Calu3 (cell line): ENCODE measurements around the gene ZFAND6. TPM values are rescaled to one million over a fixed set of nuclear protein-coding genes. Genes with fewer than 3 reads are reported as not detected.
A peak's percentile ranks its signal among the peaks of the same experiment; 100 is the strongest.

Experiments used
- BruUV-seq: library from RNA; stranded (reverse); fragments of 400-500 nt; replicated peaks from 2 replicates; lab custom pipeline; 2021; lab: Mats Ljungman, UMichigan
- CTCF ChIA-PET: fragments of 300-600 bp; sonication (Branson Sonifier 250); formaldehyde crosslinking; loops from one replicate; lab custom pipeline; 2022; ENCODE audit warnings: antibody characterized with exemption; lab: Charles Lee
- DNase-seq: peaks from one replicate; pipeline ENCODE4 v3.0.0; 2022
- H3K27ac Mint-ChIP-seq: one replicate; pipeline ENCODE4 v1.8.0; 2022; ENCODE audit warnings: mixed read lengths; ENCODE audit not compliant: unreplicated experiment
- H3K27me3 Mint-ChIP-seq: one replicate; pipeline ENCODE4 v1.8.0; 2022; ENCODE audit warnings: mixed read lengths; ENCODE audit not compliant: unreplicated experiment
- H3K36me3 Mint-ChIP-seq: one replicate; pipeline ENCODE4 v1.8.0; 2022; ENCODE audit warnings: mild to moderate bottlenecking, moderate library complexity, mixed read lengths; ENCODE audit not compliant: insufficient read depth, unreplicated experiment
- H3K4me1 Mint-ChIP-seq: one replicate; pipeline ENCODE4 v1.8.0; 2022; ENCODE audit warnings: mild to moderate bottlenecking, low read depth, mixed read lengths; ENCODE audit not compliant: unreplicated experiment
- H3K4me3 Mint-ChIP-seq: one replicate; pipeline ENCODE4 v1.8.0; 2022; ENCODE audit warnings: mild to moderate bottlenecking, low read depth, moderate library complexity, mixed read lengths; ENCODE audit not compliant: unreplicated experiment
- H3K9me3 Mint-ChIP-seq: one replicate; pipeline ENCODE4 v1.8.0; 2022; ENCODE audit warnings: low read depth, mixed read lengths; ENCODE audit not compliant: unreplicated experiment
- CTCF ChIP-seq: fragments of 200-600 bp; IDR thresholded peaks from one replicate; pipeline ENCODE4 v1.8.0; 2022; ENCODE audit warnings: antibody characterized with exemption; ENCODE audit not compliant: unreplicated experiment
- intact Hi-C: fragments of 100-400 bp; cut with micrococcal nuclease; formaldehyde crosslinking; loops from one replicate; pipeline ENCODE4 v1.10.0; 2022; ENCODE audit not compliant: unreplicated experiment
- total RNA-seq: library from RNA; stranded (reverse); gene quantifications from 2 replicates; pipeline ENCODE4 v1.2.3, GENCODE V29; 2022

The ZFAND6 gene
- total RNA-seq, 1 experiment from 2014 or later = 87.5 TPM

- BruUV-seq = no TSS peak
- H3K4me3 Mint-ChIP-seq = no peak overlapping the region
- H3K4me1 Mint-ChIP-seq = no peaks in the 10 kb centered on the region
- no peak for DNase-seq
- no peaks in the 10 kb centered on the region for H3K27me3 Mint-ChIP-seq
- intact Hi-C loops = loop anchor here (2.0 to 10.0 kb wide), 3 partner anchors 278 to 828 kb away; partner anchors contain the start of gene MTHFS
- no peak overlapping the region for H3K27ac Mint-ChIP-seq
- no peaks in the 10 kb centered on the region for H3K9me3 Mint-ChIP-seq
- TF ChIP-seq CTCF = no peak
- no peaks in the 10 kb centered on the region for H3K36me3 Mint-ChIP-seq
- CTCF ChIA-PET = interaction anchor here (0.6 to 1.3 kb wide), 5 partner anchors 9 to 983 kb away, joined by 3 to 6 read pairs (median 4); partner anchors contain the start of gene FAH
Measured at GRCh38 chr15:80172401-80172800, 112.9 kb downstream of the ZFAND6 start.

- Mint-ChIP-seq H3K36me3 (no peaks in the 10 kb centered on the region), H3K4me3 (no peak overlapping the region), H3K9me3 (no peaks in the 10 kb centered on the region), H3K27ac (no peak overlapping the region), H3K27me3 (no peaks in the 10 kb centered on the region), H3K4me1 (no peaks in the 10 kb centered on the region)
- no TSS peak for BruUV-seq
- peak; percentile 92 for TF ChIP-seq CTCF
- intact Hi-C loops = loop anchor here (1.0 to 10.0 kb wide), 4 partner anchors 278 to 828 kb away; partner anchors contain the start of gene MTHFS
- CTCF ChIA-PET = interaction anchor here (0.9 to 1.3 kb wide), 7 partner anchors 10 to 983 kb away, joined by 3 to 8 read pairs (median 4); partner anchors contain the start of gene MTHFS
- peak; percentile 87 for DNase-seq
Measured at GRCh38 chr15:80173022-80173759, 113.7 kb downstream of the ZFAND6 start.

GRCh38 chr15:80174017-80174746 is 114.7 kb downstream of the ZFAND6 start:
- Mint-ChIP-seq H3K27me3 (no peaks in the 10 kb centered on the region), H3K4me1 (no peaks in the 10 kb centered on the region), H3K27ac (no peak overlapping the region), H3K9me3 (no peaks in the 10 kb centered on the region), H3K36me3 (no peaks in the 10 kb centered on the region), H3K4me3 (no peak overlapping the region)
- no peak for DNase-seq
- no peak for TF ChIP-seq CTCF
- CTCF ChIA-PET = interaction anchor here (0.9 to 1.3 kb wide), 6 partner anchors 11 to 835 kb away, joined by 3 to 8 read pairs (median 4); partner anchors contain the start of gene MTHFS
- intact Hi-C loops = loop anchor here (10.0 kb wide), 2 partner anchors 279 to 829 kb away; partner anchors contain the start of gene MTHFS
- no TSS peak for BruUV-seq

GRCh38 chr15:80175436-80175835 is 116.0 kb downstream of the ZFAND6 start:
- intact Hi-C loops = loop anchor here (5.0 to 10.0 kb wide), 3 partner anchors 281 to 831 kb away; partner anchors contain the start of gene MTHFS
- Mint-ChIP-seq H3K36me3 (no peaks in the 10 kb centered on the region), H3K27me3 (no peaks in the 10 kb centered on the region), H3K9me3 (no peaks in the 10 kb centered on the region), H3K27ac (no peak overlapping the region), H3K4me3 (no peak overlapping the region), H3K4me1 (no peaks in the 10 kb centered on the region)
- no peak for TF ChIP-seq CTCF
- CTCF ChIA-PET = no interaction called here
- DNase-seq = no peak
- BruUV-seq = no TSS peak
